ENCODE data around the gene PTCHD1. TPM values are rescaled to one million over a fixed set of nuclear protein-coding genes. Genes with fewer than 3 reads are reported as not detected.

The PTCHD1 gene
- total RNA-seq, 4 donors from 2014 or later = 0.05 to 0.51 (median 0.11) TPM

DNA sequence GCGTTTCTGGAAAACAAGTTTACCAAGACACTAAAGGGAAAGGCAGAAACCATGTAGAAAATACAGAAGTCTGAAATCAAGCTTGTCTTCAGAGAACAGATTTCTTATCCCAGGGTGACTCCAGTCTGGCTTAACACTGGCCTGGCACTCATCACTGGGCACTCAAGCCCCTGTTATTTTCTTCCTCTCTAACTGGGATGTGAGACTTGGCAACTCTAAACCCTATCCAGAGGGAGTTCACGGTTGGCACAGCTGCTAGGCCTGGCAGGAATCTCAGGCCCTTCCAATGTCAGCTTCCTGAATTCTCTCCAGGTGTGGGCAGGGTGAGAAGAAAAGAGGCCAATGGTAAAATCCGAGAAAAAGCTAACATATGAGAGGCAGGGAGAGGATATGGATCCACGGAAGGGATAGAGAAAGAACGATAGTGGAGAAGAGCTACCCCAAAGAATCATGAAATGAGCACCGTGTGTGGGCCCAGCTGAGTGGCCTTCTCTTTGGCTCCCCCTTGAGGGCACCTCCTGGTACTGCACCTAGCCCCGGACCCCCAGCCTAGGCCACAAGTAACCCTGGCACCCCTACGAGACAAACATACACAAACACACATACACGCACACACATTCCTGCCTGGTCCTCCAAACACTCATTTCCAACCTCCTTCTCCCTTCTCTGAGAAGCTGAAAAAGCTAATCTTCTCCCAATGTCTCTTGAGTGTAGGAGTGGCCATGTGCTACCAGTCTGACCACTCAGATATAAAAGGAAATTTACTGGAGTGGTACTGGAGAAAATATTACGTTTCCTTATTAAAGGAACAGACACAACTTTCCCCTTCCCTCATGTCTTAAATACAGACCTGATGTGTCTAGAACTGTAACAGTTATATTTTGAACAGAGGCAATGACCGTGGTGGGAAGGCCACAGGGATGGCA, 16.6 kb upstream of the PTCHD1 start:
- Histone ChIP-seq H3K4me3 (no peak overlapping the region), H3K27me3 (no peaks in the 10 kb centered on the region), H3K36me3 (no peaks in the 10 kb centered on the region), H3K9me3 (no peaks in the 10 kb centered on the region), H3K4me1 (no peaks in the 10 kb centered on the region), H3K27ac (no peak overlapping the region)
- intact Hi-C loops (cut with DNase I; ENCODE audit: low total_unique reads) = no loop called here
- TF ChIP-seq POLR2A (IDR thresholded peaks at IDR 0.05) = no peak
- TF ChIP-seq, protein P1, sequence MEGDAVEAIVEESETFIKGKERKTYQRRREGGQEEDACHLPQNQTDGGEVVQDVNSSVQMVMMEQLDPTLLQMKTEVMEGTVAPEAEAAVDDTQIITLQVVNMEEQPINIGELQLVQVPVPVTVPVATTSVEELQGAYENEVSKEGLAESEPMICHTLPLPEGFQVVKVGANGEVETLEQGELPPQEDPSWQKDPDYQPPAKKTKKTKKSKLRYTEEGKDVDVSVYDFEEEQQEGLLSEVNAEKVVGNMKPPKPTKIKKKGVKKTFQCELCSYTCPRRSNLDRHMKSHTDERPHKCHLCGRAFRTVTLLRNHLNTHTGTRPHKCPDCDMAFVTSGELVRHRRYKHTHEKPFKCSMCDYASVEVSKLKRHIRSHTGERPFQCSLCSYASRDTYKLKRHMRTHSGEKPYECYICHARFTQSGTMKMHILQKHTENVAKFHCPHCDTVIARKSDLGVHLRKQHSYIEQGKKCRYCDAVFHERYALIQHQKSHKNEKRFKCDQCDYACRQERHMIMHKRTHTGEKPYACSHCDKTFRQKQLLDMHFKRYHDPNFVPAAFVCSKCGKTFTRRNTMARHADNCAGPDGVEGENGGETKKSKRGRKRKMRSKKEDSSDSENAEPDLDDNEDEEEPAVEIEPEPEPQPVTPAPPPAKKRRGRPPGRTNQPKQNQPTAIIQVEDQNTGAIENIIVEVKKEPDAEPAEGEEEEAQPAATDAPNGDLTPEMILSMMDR (IDR thresholded peaks at IDR 0.05 in 4 of 5, conservative IDR thresholded peaks at IDR 0.05 in 1 of 5) = peak in 4 of 5 experiments; percentile 10 to 69 (median 52)
- in situ Hi-C loops (cut with MboI; ENCODE audit: low sequenced_read_pairs in 4 of 4) = no loop called here
- no peak for ATAC-seq
- no peak for DNase-seq

DNA sequence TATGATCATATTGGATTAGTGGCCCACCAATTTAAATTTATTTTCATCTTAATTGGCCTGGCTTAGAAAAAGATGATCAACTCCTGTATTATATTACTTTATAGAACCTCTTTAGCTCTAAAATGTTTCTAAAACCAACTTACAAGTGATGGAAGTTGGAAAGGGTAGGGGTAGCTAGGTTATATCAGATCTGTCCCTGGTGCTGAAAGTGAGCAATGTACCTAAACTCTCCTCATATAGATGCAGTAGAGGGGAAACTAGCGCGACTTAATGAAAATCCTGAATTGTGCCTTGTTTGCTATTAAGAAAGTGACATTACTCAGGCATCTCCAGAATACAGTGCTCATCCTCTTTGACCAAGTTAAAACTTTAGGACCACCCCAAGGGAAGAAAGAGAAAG, 7.5 kb upstream of the PTCHD1 start:
- in situ Hi-C loops (cut with MboI; ENCODE audit: low sequenced_read_pairs in 4 of 4) (no loop called here), intact Hi-C loops (cut with DNase I; ENCODE audit: low total_unique reads) (no loop called here)
- Histone ChIP-seq H3K27me3 (peaks cover 0 to 11% (median under 1%) of the 10 kb centered on the region in 3 donors), H3K4me1 (no peaks in the 10 kb centered on the region), H3K9me3 (no peaks in the 10 kb centered on the region), H3K27ac (no peak overlapping the region), H3K4me3 (no peak overlapping the region), H3K36me3 (no peaks in the 10 kb centered on the region)
- no peak for ATAC-seq
- TF ChIP-seq, protein P1 (IDR thresholded peaks at IDR 0.05 in 4 of 5, conservative IDR thresholded peaks at IDR 0.05 in 1 of 5) = no peak
- TF ChIP-seq POLR2A (IDR thresholded peaks at IDR 0.05) = no peak
- DNase-seq = no peak

DNA sequence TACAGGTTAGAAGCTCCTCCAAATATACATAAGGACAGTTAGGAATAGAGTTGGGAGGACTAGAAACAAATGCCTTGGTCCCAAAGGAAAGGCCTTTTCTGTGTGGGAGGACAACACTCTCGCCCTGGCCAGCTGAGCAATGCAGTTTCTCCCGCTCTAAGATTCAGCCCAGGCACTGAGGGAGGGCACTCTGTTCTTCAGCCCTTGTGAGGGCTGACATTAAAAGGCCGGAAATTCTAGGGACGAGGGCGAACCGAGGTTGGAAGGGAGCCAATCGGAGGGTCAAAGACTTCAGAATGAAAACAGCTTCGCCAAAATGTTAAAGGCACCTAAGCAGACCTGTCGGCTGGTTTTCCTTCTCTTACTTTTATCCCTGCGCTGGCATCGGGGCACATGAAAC, 2.9 kb upstream of the PTCHD1 start:
- Histone ChIP-seq H3K27me3 (peaks cover 5 to 45% (median 37%) of the 10 kb centered on the region in 3 donors), H3K4me1 (peaks cover 0 to 10% of the 10 kb centered on the region in 2 donors), H3K4me3 (no peak overlapping the region), H3K9me3 (no peaks in the 10 kb centered on the region), H3K36me3 (no peaks in the 10 kb centered on the region), H3K27ac (no peak overlapping the region)
- ATAC-seq (no peak), DNase-seq (no peak)
- in situ Hi-C loops (cut with MboI; ENCODE audit: low sequenced_read_pairs in 4 of 4) = no loop called here
- intact Hi-C loops (cut with DNase I; ENCODE audit: low total_unique reads) = no loop called here
- TF ChIP-seq POLR2A (IDR thresholded peaks at IDR 0.05) = no peak
- TF ChIP-seq, protein P1 (IDR thresholded peaks at IDR 0.05 in 4 of 5, conservative IDR thresholded peaks at IDR 0.05 in 1 of 5) = no peak

DNA sequence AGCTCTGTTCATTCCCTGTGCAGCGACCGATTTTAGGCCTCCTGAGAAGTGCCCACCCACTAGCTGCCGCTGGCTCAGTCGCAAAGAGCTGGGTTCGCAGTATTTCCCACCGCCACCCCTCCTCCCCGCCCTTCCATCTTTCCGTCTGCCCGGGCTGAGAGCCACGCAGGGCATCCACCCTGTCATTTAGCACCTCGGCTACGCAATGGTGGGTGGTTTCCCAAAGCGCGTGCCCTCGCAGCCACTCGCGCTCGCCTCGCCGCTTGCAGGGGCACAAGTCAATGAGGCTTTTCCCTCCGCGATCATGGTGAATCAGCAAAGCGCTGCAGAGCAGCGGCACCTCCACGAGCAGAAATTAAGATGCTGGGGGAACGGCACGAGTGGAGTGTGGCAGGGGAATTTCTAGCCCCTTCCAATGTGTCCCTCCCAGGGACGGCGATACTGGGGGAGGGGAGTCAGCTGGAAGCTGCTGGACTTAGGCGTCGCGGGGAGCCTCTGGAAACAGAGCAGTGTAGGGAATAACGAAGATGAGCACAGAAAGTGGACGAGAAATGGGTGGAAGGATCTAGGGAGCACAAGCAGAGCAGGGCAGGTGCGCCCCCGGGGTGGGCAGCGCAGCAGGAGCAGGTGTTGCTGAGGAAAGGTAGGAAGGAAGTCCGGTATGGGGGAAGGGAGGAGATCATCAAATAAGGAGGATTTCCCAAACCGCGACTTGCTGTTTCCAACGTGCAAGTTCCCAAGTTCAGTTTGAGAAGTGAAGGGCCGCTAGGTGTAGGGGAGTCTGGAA, 2.4 kb upstream of the PTCHD1 start:
- no peak for DNase-seq
- in situ Hi-C loops (cut with MboI; ENCODE audit: low sequenced_read_pairs in 4 of 4) = no loop called here
- TF ChIP-seq POLR2A (IDR thresholded peaks at IDR 0.05) = no peak
- peaks cover 5 to 46% (median 37%) of the 10 kb centered on the region in 3 donors for H3K27me3 ChIP-seq
- no peak for ATAC-seq
- H3K27ac ChIP-seq = no peak overlapping the region
- intact Hi-C loops (cut with DNase I; ENCODE audit: low total_unique reads) = no loop called here
- H3K4me1 ChIP-seq = peaks cover 0 to 10% of the 10 kb centered on the region in 2 donors
- no peaks in the 10 kb centered on the region for H3K36me3 ChIP-seq
- peak overlapping the region in 3 of 4 donors; percentile 42 to 43 (median 42) for H3K4me3 ChIP-seq
- H3K9me3 ChIP-seq = no peaks in the 10 kb centered on the region
